ENCODE measurements around the gene PTPRN2.

PTPRN2 gene

DNA sequence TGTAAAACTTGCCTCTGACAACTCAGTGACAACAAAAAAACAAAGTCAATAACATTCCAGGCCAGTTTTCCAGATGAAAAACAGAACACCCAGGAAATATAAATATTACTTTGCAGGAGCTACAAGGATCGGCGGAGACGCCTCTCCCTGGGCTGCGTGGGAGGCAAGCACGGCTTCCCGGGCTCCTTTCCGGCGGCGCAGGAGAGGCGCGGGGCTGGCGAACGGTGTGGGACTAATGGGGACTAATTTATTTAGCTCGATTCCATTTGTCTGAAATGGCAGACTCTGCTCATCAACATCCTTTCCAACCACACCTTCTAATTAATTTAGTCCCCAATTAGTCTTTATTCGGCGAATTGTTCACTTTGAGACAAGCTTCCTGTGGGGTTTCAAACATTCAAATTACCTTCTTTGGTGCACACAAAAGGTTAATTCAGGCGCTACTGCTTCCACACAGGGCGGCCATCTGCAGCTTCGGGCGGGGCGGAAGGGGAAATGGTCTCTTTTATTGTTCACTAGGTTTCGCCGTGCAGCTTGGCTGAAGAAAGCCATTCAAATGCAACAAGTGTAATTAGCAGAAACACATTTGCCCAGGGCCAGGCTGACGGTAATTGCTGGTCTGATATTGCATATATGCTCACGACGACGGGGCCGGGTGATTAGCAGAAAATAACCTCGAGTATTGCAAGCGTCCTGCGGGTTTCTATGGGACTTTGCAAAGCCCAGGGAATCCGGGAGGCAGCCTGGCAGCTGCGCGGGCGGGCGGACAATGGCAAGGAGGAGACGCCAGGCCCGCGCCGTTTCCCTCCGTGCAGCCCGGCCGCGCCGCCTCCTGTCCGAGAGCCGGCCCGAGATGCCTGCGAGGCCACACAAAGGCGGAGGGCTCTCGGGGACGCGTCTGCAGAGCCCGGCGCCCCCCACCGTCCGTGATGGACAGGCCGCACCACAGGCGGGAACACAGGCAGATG lies 270.1 kb downstream of the PTPRN2 start:
- FAIRE-seq = no peak
- no peak for DNase-seq (ENCODE audit: insufficient read length, low spot score)
- TF ChIP-seq, protein P1, sequence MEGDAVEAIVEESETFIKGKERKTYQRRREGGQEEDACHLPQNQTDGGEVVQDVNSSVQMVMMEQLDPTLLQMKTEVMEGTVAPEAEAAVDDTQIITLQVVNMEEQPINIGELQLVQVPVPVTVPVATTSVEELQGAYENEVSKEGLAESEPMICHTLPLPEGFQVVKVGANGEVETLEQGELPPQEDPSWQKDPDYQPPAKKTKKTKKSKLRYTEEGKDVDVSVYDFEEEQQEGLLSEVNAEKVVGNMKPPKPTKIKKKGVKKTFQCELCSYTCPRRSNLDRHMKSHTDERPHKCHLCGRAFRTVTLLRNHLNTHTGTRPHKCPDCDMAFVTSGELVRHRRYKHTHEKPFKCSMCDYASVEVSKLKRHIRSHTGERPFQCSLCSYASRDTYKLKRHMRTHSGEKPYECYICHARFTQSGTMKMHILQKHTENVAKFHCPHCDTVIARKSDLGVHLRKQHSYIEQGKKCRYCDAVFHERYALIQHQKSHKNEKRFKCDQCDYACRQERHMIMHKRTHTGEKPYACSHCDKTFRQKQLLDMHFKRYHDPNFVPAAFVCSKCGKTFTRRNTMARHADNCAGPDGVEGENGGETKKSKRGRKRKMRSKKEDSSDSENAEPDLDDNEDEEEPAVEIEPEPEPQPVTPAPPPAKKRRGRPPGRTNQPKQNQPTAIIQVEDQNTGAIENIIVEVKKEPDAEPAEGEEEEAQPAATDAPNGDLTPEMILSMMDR (IDR thresholded peaks at IDR 0.05; ENCODE audit: insufficient read depth, missing control alignments) = no peak

DNA sequence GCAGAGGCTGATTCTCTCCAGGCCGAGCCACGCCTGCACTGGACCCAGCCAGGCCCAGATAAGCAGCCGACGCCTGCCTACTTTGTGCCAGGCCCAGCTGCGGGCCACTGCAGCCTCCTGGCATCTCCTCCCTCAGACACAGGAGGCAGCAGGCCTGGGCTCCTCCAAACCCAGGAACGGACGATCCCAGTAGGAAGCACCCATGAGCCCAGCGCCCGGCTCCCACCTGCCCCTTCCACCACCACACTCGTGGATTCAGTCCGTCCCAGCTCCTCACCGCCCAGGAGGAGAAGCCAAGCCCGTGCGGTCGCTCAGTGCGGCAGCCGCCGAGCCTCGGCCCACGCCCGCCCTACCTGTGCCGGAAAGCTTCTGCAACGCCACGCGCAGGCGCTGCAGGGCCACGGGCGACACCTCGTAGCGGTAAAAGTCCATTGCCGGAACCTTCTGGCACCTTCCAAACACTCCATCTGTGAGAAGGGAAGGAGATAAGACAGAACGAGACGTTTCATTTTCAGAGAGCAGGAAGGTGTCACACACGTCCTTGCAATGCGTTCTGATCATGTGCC lies 271.1 kb downstream of the PTPRN2 start:
- no peak for DNase-seq (ENCODE audit: insufficient read length, low spot score)
- no peak for FAIRE-seq
- TF ChIP-seq, protein P1 (IDR thresholded peaks at IDR 0.05; ENCODE audit: insufficient read depth, missing control alignments) = no peak

DNA sequence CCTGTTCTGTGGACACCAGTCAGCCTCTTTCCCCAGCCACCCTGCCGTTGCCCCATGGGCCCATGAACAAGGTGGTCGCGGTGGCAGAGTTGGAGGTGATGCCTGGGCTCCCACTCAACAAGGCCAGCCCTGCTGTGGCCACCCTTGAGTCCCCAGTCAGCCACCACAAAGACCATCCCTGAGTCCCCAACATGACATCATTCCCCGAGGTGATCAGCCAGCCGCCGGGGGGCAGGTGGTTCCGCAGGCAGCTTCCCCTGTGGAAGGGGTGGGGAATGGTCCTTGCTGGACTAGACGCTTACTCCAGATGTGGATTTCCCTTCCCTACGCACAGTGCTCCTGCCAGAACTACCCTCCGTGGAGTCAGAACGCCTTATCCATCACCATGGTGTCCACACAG lies 271.7 kb downstream of the PTPRN2 start:
- FAIRE-seq = no peak
- TF ChIP-seq, protein P1 (IDR thresholded peaks at IDR 0.05; ENCODE audit: insufficient read depth, missing control alignments) = no peak

GRCh38 chr7:158315326-158315725 lies 272.3 kb downstream of the PTPRN2 start:
- no peak for DNase-seq (ENCODE audit: insufficient read length, low spot score)
- no peak for FAIRE-seq
- TF ChIP-seq, protein P1 (IDR thresholded peaks at IDR 0.05; ENCODE audit: insufficient read depth, missing control alignments) = no peak

More for the DNA sequence above, 271.7 kb downstream of the PTPRN2 start:
- no peak for DNase-seq (ENCODE audit: insufficient read length, low spot score)

GRCh38 chr7:158314394-158314793 lies 273.2 kb downstream of the PTPRN2 start:
- DNase-seq (ENCODE audit: insufficient read length, low spot score) (no peak), FAIRE-seq (no peak)
- TF ChIP-seq, protein P1 (IDR thresholded peaks at IDR 0.05; ENCODE audit: insufficient read depth, missing control alignments) = no peak

DNA sequence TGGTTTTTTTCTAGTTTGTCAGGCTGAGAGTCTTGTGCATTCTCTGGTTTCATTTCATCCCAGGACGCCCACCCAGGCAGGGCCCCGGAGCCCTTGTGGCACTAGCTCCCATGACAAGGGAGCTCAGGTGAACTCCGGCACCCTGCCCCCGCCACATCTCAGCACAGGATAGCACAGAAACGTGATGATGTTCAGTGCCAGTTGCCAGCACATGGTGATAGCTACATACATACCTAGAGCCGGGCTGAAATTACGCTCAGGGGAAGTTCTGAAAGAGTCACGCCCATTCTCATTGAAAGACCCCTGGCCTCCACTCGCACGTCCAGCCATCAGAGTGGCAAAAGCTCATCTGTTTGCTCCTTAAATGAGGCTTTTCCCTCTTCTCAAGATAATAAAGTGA lies 273.7 kb downstream of the PTPRN2 start:
- DNase-seq (ENCODE audit: insufficient read length, low spot score) (no peak), FAIRE-seq (no peak)
- TF ChIP-seq, protein P1 (IDR thresholded peaks at IDR 0.05; ENCODE audit: insufficient read depth, missing control alignments) = no peak

DNA sequence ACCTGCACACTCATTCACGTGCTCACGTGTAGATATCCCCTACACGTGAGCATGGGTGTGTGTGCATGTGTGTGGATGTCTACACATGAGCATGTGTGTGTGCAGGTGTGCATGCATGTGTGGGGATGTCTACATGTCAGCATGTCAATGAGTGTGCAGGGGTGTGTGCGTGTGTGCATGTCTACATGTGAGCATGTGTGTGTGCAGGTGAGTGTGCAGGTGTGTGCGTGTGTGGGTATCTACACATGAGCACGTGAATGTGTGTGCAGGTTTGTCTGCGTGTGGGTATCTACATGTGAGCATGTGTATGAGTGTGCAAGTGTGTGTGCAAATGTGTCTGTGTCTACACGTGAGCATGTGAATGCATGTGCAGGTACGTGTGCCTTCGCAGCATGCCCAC lies 274.8 kb downstream of the PTPRN2 start:
- no peak for FAIRE-seq
- TF ChIP-seq, protein P1 (IDR thresholded peaks at IDR 0.05; ENCODE audit: insufficient read depth, missing control alignments) = no peak
- no peak for DNase-seq (ENCODE audit: insufficient read length, low spot score)
